HCT116 (cell line): ENCODE results near the gene MAST4. TPM values are rescaled to one million over a fixed set of nuclear protein-coding genes. Genes with fewer than 3 reads are reported as not detected.

Source experiments
- ATAC-seq: fragments of 200-7000 bp; cut with Tn5 transposase; 2 replicates; pipeline ENCODE4 v1.9.1; 2020; ENCODE audit warnings: mild to moderate bottlenecking, moderate library complexity
- BruUV-seq: library from RNA; stranded (reverse); fragments of 400-500 nt; replicated peaks from 2 replicates; lab custom pipeline; 2021; lab: Mats Ljungman, UMichigan
- CTCF ChIA-PET: fragments of 300-600 bp; sonication (Branson Sonifier 250); formaldehyde crosslinking; loops from one replicate; lab custom pipeline; 2021; ENCODE audit warnings: antibody characterized with exemption; lab: Charles Lee
- POLR2A ChIA-PET: fragments of 300-600, 350-600 bp; sonication (Branson Sonifier 250); formaldehyde crosslinking; loops from one replicate; lab custom pipeline; 2021; ENCODE audit warnings: antibody characterized with exemption; lab: Charles Lee
- RAD21 ChIA-PET, 2 experiments: fragments of 300-600 bp; sonication (Branson Sonifier 250); formaldehyde crosslinking; loops; one replicate each; lab custom pipeline; 2023; ENCODE audit warnings: low total read pairs in 2 of 2; ENCODE audit not compliant: uncharacterized antibody in 2 of 2, unreplicated experiment in 2 of 2, low non-redundant PET in 1 of 2; lab: Charles Lee
- DNase-seq: peaks from one replicate; pipeline ENCODE4 v3.0.0-alpha.2; 2010; ENCODE audit warnings: low read depth, low spot score
- H2AFZ ChIP-seq: fragments of 200-600 bp; shearing (Covaris generic), sonication (generic); 2 replicates; pipeline ENCODE4 v1.6.1; 2017; ENCODE audit warnings: low read depth, mixed run types, mixed read lengths, antibody characterized with exemption, low read length; ENCODE audit not compliant: poor library complexity, severe bottlenecking
- H3K27ac ChIP-seq: 2 replicates; pipeline ENCODE4 v1.5.1; 2012; ENCODE audit warnings: low read depth, low read length
- H3K27me3 ChIP-seq: fragments of 200-600 bp; sonication (generic); 2 replicates; pipeline ENCODE4 v1.6.1; 2016; ENCODE audit warnings: mixed run types, low read length, mixed read lengths; ENCODE audit not compliant: insufficient read depth
- H3K36me3 ChIP-seq, 2 experiments: fragments of 200-500 bp in 1 of 2; fragments of 200-600 bp in 1 of 2; sonication (Bioruptor generic) in 1 of 2; sonication (generic) in 1 of 2; 2 replicates each; pipeline versions ENCODE4 v1.5.1 to v1.6.1; 2014 to 2016; ENCODE audit warnings: low read length in 2 of 2, inconsistent platforms in 1 of 2, mixed read lengths in 1 of 2, mixed run types in 1 of 2; ENCODE audit not compliant: insufficient read depth in 2 of 2, control insufficient read depth in 1 of 2
- H3K4me1 ChIP-seq, 2 experiments: fragments of 200-600 bp in 1 of 2; sonication (generic) in 1 of 2; 2 replicates each; pipeline versions ENCODE4 v1.5.1 to v1.6.1; 2012 to 2017; ENCODE audit warnings: low read length in 2 of 2, inconsistent platforms in 1 of 2, mild to moderate bottlenecking in 1 of 2, mixed read lengths in 1 of 2, mixed run types in 1 of 2, moderate library complexity in 1 of 2; ENCODE audit not compliant: insufficient read depth in 2 of 2, control insufficient read depth in 1 of 2
- H3K4me2 ChIP-seq: fragments of 200-600 bp; sonication (generic); 2 replicates; pipeline ENCODE4 v1.6.1; 2017; ENCODE audit warnings: mixed run types, low read length, mixed read lengths
- H3K4me3 ChIP-seq, 2 experiments: fragments of 200-600 bp in 1 of 2; sonication (generic) in 1 of 2; replicated peaks in 1 of 2; 2 replicates each; pipeline ENCODE4 v1.5.1; 2011 to 2016; ENCODE audit warnings: low read length in 2 of 2, control low read depth in 1 of 2, low read depth in 1 of 2, mild to moderate bottlenecking in 1 of 2, mixed read lengths in 1 of 2, mixed run types in 1 of 2
- H3K79me2 ChIP-seq: fragments of 200-600 bp; sonication (generic); 2 replicates; pipeline ENCODE4 v1.6.1; 2017; ENCODE audit warnings: mild to moderate bottlenecking, mixed run types, low read length, moderate library complexity, mixed read lengths; ENCODE audit not compliant: insufficient read depth
- H3K9ac ChIP-seq: fragments of 200-600 bp; sonication (generic); 2 replicates; pipeline ENCODE4 v1.6.1; 2016; ENCODE audit warnings: low read length, mixed read lengths
- H3K9me2 ChIP-seq: fragments of 200-600 bp; sonication (generic), shearing (Covaris generic); 2 replicates; pipeline ENCODE4 v1.6.1; 2017; ENCODE audit warnings: mixed run types, mild to moderate bottlenecking, moderate library complexity; ENCODE audit not compliant: insufficient read depth
- H3K9me3 ChIP-seq, 2 experiments: fragments of 200-500 bp in 1 of 2; fragments of 200-600 bp in 1 of 2; sonication (Bioruptor generic) in 1 of 2; sonication (generic) in 1 of 2; 2 replicates each; pipeline ENCODE4 v1.6.1; 2014 to 2017; ENCODE audit warnings: low read length in 2 of 2, mixed read lengths in 2 of 2, inconsistent platforms in 1 of 2, low read depth in 1 of 2, mild to moderate bottlenecking in 1 of 2, mixed run types in 1 of 2, moderate library complexity in 1 of 2; ENCODE audit not compliant: control insufficient read depth in 1 of 2, insufficient read depth in 1 of 2
- H4K20me1 ChIP-seq: fragments of 200-600 bp; sonication (generic), shearing (Covaris generic); 2 replicates; pipeline ENCODE4 v1.6.1; 2017; ENCODE audit warnings: mixed run types, mild to moderate bottlenecking, moderate library complexity; ENCODE audit not compliant: insufficient read depth
- ATF3 ChIP-seq: IDR thresholded peaks from 2 replicates; pipeline ENCODE4 v1.6.1; 2012
- CBX3 ChIP-seq: IDR thresholded peaks from 2 replicates; pipeline ENCODE4 v1.6.1; 2012; ENCODE audit warnings: low read depth
- CEBPB ChIP-seq: IDR thresholded peaks from 2 replicates; pipeline ENCODE4 v1.6.1; 2012; ENCODE audit warnings: low read depth
- CTCF ChIP-seq, 3 experiments: fragments of 200-600 bp in 1 of 3; sonication (generic) in 1 of 3; IDR thresholded peaks in 2 of 3; conservative IDR thresholded peaks in 1 of 3; 2 replicates each; pipeline ENCODE4 v1.5.1; 2012 to 2017; ENCODE audit warnings: low read depth in 2 of 3, low read length in 2 of 3, antibody characterized with exemption in 1 of 3, borderline replicate concordance in 1 of 3, control low read depth in 1 of 3, mild to moderate bottlenecking in 1 of 3, mixed read lengths in 1 of 3, mixed run types in 1 of 3, moderate library complexity in 1 of 3; ENCODE audit not compliant: insufficient read depth in 1 of 3
- ELF1 ChIP-seq: IDR thresholded peaks from 2 replicates; pipeline ENCODE4 v1.6.1; 2012; ENCODE audit warnings: low read depth, borderline replicate concordance
- EZH2 ChIP-seq: fragments of 200-600 bp; sonication (generic); IDR thresholded peaks from 2 replicates; pipeline ENCODE4 v1.6.1; 2017; ENCODE audit warnings: antibody characterized with exemption, mixed run types
- FOSL1 ChIP-seq: IDR thresholded peaks from 2 replicates; pipeline ENCODE4 v1.6.1; 2012; ENCODE audit warnings: low read depth
- JUND ChIP-seq: IDR thresholded peaks from 2 replicates; pipeline ENCODE4 v1.6.1; 2012
- MAX ChIP-seq: IDR thresholded peaks from 2 replicates; pipeline ENCODE4 v1.6.1; 2012
- RAD21 ChIP-seq: IDR thresholded peaks from 2 replicates; pipeline ENCODE4 v1.6.1; 2012; ENCODE audit warnings: low read depth, mild to moderate bottlenecking
- SRF ChIP-seq: IDR thresholded peaks from 2 replicates; pipeline ENCODE4 v1.6.1; 2012; ENCODE audit warnings: low read depth
- TCF7L2 ChIP-seq: IDR thresholded peaks from 2 replicates; pipeline ENCODE4 v1.7.0; 2011; ENCODE audit warnings: borderline replicate concordance, inconsistent platforms; ENCODE audit not compliant: insufficient read depth, insufficient read length; ENCODE audit errors: extremely low read depth
- YY1 ChIP-seq: IDR thresholded peaks from 2 replicates; pipeline ENCODE4 v1.6.1; 2011; ENCODE audit warnings: low read length, low read depth, moderate library complexity, mild to moderate bottlenecking; ENCODE audit not compliant: insufficient replicate concordance; ENCODE audit errors: extremely low read depth
- ZBTB33 ChIP-seq: IDR thresholded peaks from 2 replicates; pipeline ENCODE4 v1.6.1; 2011; ENCODE audit warnings: mild to moderate bottlenecking, low read length, moderate library complexity; ENCODE audit not compliant: insufficient replicate concordance; ENCODE audit errors: extremely low read depth
- ZFX ChIP-seq: fragments of 450-650 bp; IDR thresholded peaks from 2 replicates; pipeline ENCODE4 v1.6.1; 2017
- intact Hi-C: fragments of 100-400 bp; cut with micrococcal nuclease; formaldehyde crosslinking; loops from 2 replicates; pipeline ENCODE4 v1.10.0; 2022
- total RNA-seq: library from RNA; stranded (reverse); gene quantifications from one replicate; pipeline ENCODE4 v1.2.1, GENCODE V29; 2021; ENCODE audit not compliant: unreplicated experiment

MAST4 gene
- total RNA-seq, 1 experiment from 2014 or later, result 1.1 TPM

GRCh38 chr5:66810848-66811261 lies 214.7 kb downstream of the MAST4 start:
- BruUV-seq, result no TSS peak
- no peaks in the 10 kb centered on the region for H3K36me3 ChIP-seq
- ATAC-seq, result no peak
- no peak for DNase-seq
- no peaks in the 10 kb centered on the region for H3K9me2 ChIP-seq
- H3K4me3 ChIP-seq, result no peak overlapping the region
- no peaks in the 10 kb centered on the region for H3K9me3 ChIP-seq
- no peak overlapping the region for H2AFZ ChIP-seq
- ChIA-PET RAD21 (no interaction called here), CTCF (no interaction called here), POLR2A (no interaction called here)
- peaks cover 56% of the 10 kb centered on the region for H3K27me3 ChIP-seq
- no peaks in the 10 kb centered on the region for H4K20me1 ChIP-seq
- no peak for TF ChIP-seq TCF7L2
- H3K4me1 ChIP-seq, result no peaks in the 10 kb centered on the region
- H3K79me2 ChIP-seq, result no peaks in the 10 kb centered on the region
- no peak overlapping the region for H3K4me2 ChIP-seq
- no peak overlapping the region for H3K27ac ChIP-seq
- no peak overlapping the region for H3K9ac ChIP-seq
- intact Hi-C loops, result loop anchor here (5.0 kb wide), 1 partner anchor 396 kb away; no protein-coding TSS in a partner anchor

GRCh38 chr5:66812291-66812690 lies 216.1 kb downstream of the MAST4 start:
- H3K4me3 ChIP-seq, result no peak overlapping the region
- no peak overlapping the region for H2AFZ ChIP-seq
- intact Hi-C loops, result loop anchor here (5.0 kb wide), 1 partner anchor 395 kb away; no protein-coding TSS in a partner anchor
- peaks cover 58% of the 10 kb centered on the region for H3K27me3 ChIP-seq
- H3K27ac ChIP-seq, result no peak overlapping the region
- BruUV-seq, result no TSS peak
- CTCF ChIA-PET, result interaction anchor here (1.0 to 1.2 kb wide), 2 partner anchors 9 to 16 kb away, joined by 3 read pairs; no protein-coding TSS in a partner anchor
- POLR2A ChIA-PET, result no interaction called here
- ATAC-seq (no peak), DNase-seq (no peak)
- RAD21 ChIA-PET, result no interaction called here
- H3K9ac ChIP-seq, result no peak overlapping the region
- H3K4me2 ChIP-seq, result no peak overlapping the region
- no peaks in the 10 kb centered on the region for H3K9me2 ChIP-seq
- no peaks in the 10 kb centered on the region for H3K36me3 ChIP-seq
- H3K79me2 ChIP-seq, result no peaks in the 10 kb centered on the region
- no peaks in the 10 kb centered on the region for H3K9me3 ChIP-seq
- H4K20me1 ChIP-seq, result no peaks in the 10 kb centered on the region
- H3K4me1 ChIP-seq, result no peaks in the 10 kb centered on the region
- TF ChIP-seq ATF3, result no peak
- no peak for TF ChIP-seq ZBTB33
- TF ChIP-seq RAD21, result no peak
- TF ChIP-seq EZH2, result no peak
- TF ChIP-seq MAX, result no peak
- no peak for TF ChIP-seq CBX3
- no peak for TF ChIP-seq FOSL1
- no peak for TF ChIP-seq SRF
- TF ChIP-seq ELF1, result no peak
- no peak for TF ChIP-seq CTCF (IDR thresholded peaks at IDR 0.05 in 2 of 3, conservative IDR thresholded peaks at IDR 0.05 in 1 of 3; ENCODE audit: borderline replicate concordance in 1 of 3, insufficient read depth in 1 of 3, low read depth in 2 of 3, low read length in 2 of 3)
- no peak for TF ChIP-seq CEBPB
- TF ChIP-seq YY1, result no peak
- no peak for TF ChIP-seq TCF7L2
- no peak for TF ChIP-seq ZFX
- no peak for TF ChIP-seq JUND
